ENCODE data around the gene ANO10.

The ANO10 gene

DNA sequence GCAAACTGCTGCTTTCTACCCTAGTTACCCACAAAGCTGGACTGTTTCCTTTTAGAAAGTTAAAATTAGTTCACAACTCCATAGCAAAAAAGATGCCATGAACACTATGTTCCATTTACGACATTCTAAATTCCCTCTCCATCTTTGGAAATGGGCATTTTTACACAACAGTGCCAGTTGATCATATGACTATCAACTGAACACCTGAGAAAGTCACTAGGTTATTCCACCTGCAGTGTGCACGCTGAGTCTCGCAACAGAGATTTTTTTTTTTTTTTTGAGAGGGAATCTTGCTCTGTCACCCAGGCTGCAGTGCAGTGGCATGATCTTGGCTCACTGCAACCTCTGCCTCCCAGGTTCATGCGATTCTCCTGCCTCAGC lies 215.2 kb downstream of the ANO10 start:
- TF ChIP-seq, protein P1, sequence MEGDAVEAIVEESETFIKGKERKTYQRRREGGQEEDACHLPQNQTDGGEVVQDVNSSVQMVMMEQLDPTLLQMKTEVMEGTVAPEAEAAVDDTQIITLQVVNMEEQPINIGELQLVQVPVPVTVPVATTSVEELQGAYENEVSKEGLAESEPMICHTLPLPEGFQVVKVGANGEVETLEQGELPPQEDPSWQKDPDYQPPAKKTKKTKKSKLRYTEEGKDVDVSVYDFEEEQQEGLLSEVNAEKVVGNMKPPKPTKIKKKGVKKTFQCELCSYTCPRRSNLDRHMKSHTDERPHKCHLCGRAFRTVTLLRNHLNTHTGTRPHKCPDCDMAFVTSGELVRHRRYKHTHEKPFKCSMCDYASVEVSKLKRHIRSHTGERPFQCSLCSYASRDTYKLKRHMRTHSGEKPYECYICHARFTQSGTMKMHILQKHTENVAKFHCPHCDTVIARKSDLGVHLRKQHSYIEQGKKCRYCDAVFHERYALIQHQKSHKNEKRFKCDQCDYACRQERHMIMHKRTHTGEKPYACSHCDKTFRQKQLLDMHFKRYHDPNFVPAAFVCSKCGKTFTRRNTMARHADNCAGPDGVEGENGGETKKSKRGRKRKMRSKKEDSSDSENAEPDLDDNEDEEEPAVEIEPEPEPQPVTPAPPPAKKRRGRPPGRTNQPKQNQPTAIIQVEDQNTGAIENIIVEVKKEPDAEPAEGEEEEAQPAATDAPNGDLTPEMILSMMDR (IDR thresholded peaks at IDR 0.05; ENCODE audit: low read depth, low read length): no peak
- H3K4me3 ChIP-seq (ENCODE audit: low read depth, low read length): no peak overlapping the region

DNA sequence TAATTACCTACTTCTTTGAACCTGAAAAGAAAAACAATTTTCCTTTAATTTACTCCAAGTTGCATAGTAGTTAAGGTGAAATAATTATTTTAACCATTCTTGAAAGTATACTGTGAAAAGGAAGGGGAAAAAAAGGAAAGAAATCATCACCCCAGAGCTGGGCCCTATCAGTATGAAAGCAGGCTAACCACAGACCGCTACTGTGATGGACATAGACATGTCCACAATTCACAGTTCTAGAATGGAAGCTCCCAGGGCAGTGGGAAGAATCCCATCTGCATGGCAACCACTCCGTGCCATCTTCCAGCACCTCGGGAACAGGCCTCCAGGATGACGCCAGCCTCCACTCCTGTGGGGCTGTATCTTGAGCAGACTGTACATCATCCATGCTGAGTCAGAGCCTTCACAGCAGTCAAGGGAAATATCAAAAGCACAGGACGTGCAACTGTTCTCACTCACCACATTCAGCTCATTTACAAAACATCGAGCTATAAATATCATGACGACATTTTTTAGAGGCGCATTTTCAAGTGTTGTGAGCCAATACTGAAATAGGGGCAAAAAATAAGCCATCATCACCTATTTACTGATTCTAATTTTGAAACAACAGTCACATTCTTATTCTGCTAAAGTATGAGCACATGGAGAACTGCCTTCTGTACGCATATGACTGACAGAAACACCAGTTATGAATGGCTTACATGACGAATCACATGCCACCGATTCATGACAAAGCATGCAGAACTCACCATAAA lies 215.7 kb downstream of the ANO10 start:
- no peak overlapping the region for H3K4me3 ChIP-seq (ENCODE audit: low read depth, low read length)
- TF ChIP-seq, protein P1 (IDR thresholded peaks at IDR 0.05; ENCODE audit: low read depth, low read length): no peak

DNA sequence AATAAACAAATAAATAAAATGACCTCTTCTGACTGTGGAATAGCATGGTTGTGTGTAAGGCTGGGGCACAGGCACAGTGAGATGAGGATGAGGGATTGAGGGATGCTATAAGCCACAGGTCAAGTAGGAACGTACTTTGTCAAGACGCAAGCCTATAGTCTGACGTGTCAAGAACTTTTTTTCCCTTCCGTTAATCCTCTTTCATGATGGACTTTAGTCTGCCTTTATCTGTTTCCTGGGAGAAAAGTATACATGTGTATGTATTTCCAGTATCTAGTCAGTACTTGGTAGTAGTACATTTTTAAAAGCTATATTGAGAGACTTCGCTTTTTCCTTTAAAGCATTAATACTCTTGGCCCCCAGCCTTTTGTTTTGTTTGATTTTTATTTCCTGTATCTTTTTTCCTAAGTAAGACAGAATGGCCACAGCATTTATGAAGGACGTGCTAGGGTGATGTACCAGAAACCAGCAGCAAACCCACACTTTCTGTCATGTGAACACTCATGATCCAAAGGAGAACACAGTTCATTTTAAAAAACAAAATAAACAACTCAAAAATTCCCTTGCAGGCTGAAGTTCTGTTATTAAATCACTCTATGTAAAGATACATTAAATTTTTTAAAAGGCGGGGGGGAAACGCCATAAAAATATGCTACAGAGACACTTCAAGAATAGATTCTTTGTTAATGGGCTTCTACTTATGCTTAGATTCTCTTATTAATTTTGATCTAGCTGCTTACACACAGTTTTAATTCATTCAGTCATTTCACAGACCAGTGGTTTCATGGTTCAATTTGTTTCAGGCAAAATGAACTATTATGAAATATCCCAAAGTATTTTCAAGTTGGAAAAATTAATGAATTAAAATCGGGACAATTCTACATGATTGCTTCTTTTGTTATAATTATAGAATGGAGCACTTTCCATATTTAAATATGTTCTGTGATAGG lies 220.8 kb downstream of the ANO10 start:
- no peak overlapping the region for H3K4me3 ChIP-seq (ENCODE audit: low read depth, low read length)
- TF ChIP-seq, protein P1 (IDR thresholded peaks at IDR 0.05; ENCODE audit: low read depth, low read length): no peak

DNA sequence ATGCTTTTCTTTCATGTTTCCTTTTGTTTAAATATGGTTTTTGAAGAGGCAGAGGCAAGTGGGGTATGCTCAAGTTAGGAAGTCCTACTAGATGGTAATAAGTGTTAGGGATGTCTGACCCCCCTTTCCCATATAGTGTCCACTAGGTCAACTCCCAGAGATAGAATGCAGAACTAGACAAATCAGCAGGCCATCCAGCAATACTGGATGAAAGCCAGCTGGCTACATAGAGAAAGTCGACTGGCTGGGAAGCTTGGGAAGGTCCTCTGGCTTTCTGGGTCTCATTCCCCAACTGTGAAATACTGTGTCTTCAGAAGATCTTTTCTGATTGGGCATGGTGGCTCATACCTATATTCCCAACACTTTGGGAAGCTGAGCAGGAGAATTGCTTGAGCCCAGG lies 221.6 kb downstream of the ANO10 start:
- TF ChIP-seq, protein P1 (IDR thresholded peaks at IDR 0.05; ENCODE audit: low read depth, low read length): no peak
- H3K4me3 ChIP-seq (ENCODE audit: low read depth, low read length): no peak overlapping the region

- no peak overlapping the region for H3K4me3 ChIP-seq (ENCODE audit: low read depth, low read length)
Measured at GRCh38 chr3:43399034-43399433, 222.8 kb downstream of the ANO10 start.

GRCh38 chr3:43394041-43394554 lies 227.7 kb downstream of the ANO10 start:
- H3K4me3 ChIP-seq (ENCODE audit: low read depth, low read length): no peak overlapping the region
- TF ChIP-seq, protein P1 (IDR thresholded peaks at IDR 0.05; ENCODE audit: low read depth, low read length): no peak

More at GRCh38 chr3:43399034-43399433, 222.8 kb downstream of the ANO10 start:
- TF ChIP-seq, protein P1 (IDR thresholded peaks at IDR 0.05; ENCODE audit: low read depth, low read length): no peak
